Gastroesophageal sphincter (tissue), 4 donors: ENCODE measurements around the gene PUSL1. TPM values are rescaled to one million over a fixed set of nuclear protein-coding genes. Genes with fewer than 3 reads are reported as not detected.

Experiments
- ATAC-seq: fragments of 150-250 bp; one replicate; pipeline ENCODE4 v1.9.1; 2016; ENCODE audit warnings: mild to moderate bottlenecking, moderate library complexity
- H3K27ac ChIP-seq, 4 donors: fragments of 200-600 bp; sonication (generic) in 3 of 4; 1 replicate in 3 of 4; 2 replicates in 1 of 4; pipeline ENCODE4 v1.5.1; 2016 to 2019
- H3K27me3 ChIP-seq: fragments of 200-600 bp; sonication (generic); one replicate; pipeline ENCODE4 v1.5.1; 2019
- H3K36me3 ChIP-seq, 2 donors: fragments of 200-600 bp; sonication (generic); one replicate each; pipeline ENCODE4 v1.5.1; 2019; ENCODE audit warnings: control low read depth in 1 of 2
- H3K4me1 ChIP-seq, 3 donors: fragments of 200-600 bp; sonication (generic); 1 replicate in 2 of 3; 2 replicates in 1 of 3; pipeline ENCODE4 v1.5.1; 2016 to 2019; ENCODE audit warnings: control low read depth in 2 of 3
- H3K4me3 ChIP-seq, 2 donors: fragments of 200-600 bp; sonication (generic); one replicate each; pipeline ENCODE4 v1.5.1; 2019; ENCODE audit warnings: mild to moderate bottlenecking in 1 of 2, moderate library complexity in 1 of 2
- H3K9me3 ChIP-seq, 3 donors: fragments of 200-600 bp; sonication (generic); one replicate each; pipeline ENCODE4 v1.5.1; 2017 to 2019; ENCODE audit warnings: control low read depth in 2 of 3
- CTCF ChIP-seq, 4 experiments: fragments of 200-600 bp in 2 of 4; fragments of 450-650 bp in 2 of 4; sonication (generic) in 1 of 4; IDR thresholded peaks; one replicate each; pipeline ENCODE4 v1.5.1; 2017 to 2019; ENCODE audit warnings: antibody characterized with exemption in 4 of 4, mild to moderate bottlenecking in 2 of 4, moderate library complexity in 2 of 4
- EP300 ChIP-seq: sonication (generic); formaldehyde crosslinking; IDR thresholded peaks from one replicate; pipeline ENCODE4 v1.6.1; 2017; ENCODE audit warnings: antibody characterized with exemption, mild to moderate bottlenecking
- POLR2A ChIP-seq, 2 donors: fragments of 450-650 bp; IDR thresholded peaks; one replicate each; pipeline ENCODE4 v1.6.1; 2017; ENCODE audit warnings: antibody characterized with exemption in 2 of 2, mild to moderate bottlenecking in 2 of 2, moderate library complexity in 1 of 2
- POLR2AphosphoS5 ChIP-seq: sonication (generic); formaldehyde crosslinking; IDR thresholded peaks from one replicate; pipeline ENCODE4 v1.6.1; 2017; ENCODE audit warnings: antibody characterized with exemption
- WGBS, 2 donors: methylation state at CpG; one replicate each; pipeline ENCODE4 v1.1.5; 2018; ENCODE audit warnings: low coverage in 1 of 2; 5-methylcytosine and 5-hydroxymethylcytosine counted together
- total RNA-seq, 4 donors: library from RNA; depleted of rRNA; stranded (reverse); fragments of >200 nt; gene quantifications; one replicate each; pipeline ENCODE4 v1.1.0, GENCODE V29; 2016

The PUSL1 gene
- total RNA-seq, 4 donors from 2014 or later = 12.5 to 24.2 (median 19.4) TPM

- no peak overlapping the region for H3K4me3 ChIP-seq
- H3K27me3 ChIP-seq = no peaks in the 10 kb centered on the region
- no peak for ATAC-seq
- H3K9me3 ChIP-seq = no peaks in the 10 kb centered on the region
- H3K27ac ChIP-seq = no peak overlapping the region
- peaks cover 0 to 73% of the 10 kb centered on the region in 2 donors for H3K36me3 ChIP-seq
- 100% methylated on average over 2 of the region's 31 CpGs; no CpG with 5 or more reads in 1 of the 2 donors for WGBS, 2 donors
- H3K4me1 ChIP-seq = peaks cover 0 to 1% (median 0%) of the 10 kb centered on the region in 3 donors
- TF ChIP-seq POLR2A (IDR thresholded peaks at IDR 0.05) = no peak
- no peak for TF ChIP-seq EP300
- TF ChIP-seq POLR2AphosphoS5 = no peak
- TF ChIP-seq CTCF (IDR thresholded peaks at IDR 0.05) = no peak
Measured at GRCh38 chr1:1297802-1298424, 10.5 kb upstream of the PUSL1 start.

- H3K27ac ChIP-seq = no peak overlapping the region
- WGBS, 2 donors = no CpG with 5 or more reads among the region's 30 CpGs
- H3K9me3 ChIP-seq = no peaks in the 10 kb centered on the region
- peaks cover 0 to 13% (median 7%) of the 10 kb centered on the region in 3 donors for H3K4me1 ChIP-seq
- no peak for TF ChIP-seq CTCF (IDR thresholded peaks at IDR 0.05)
- TF ChIP-seq POLR2AphosphoS5 = no peak
- no peak for TF ChIP-seq POLR2A (IDR thresholded peaks at IDR 0.05)
- TF ChIP-seq EP300 = no peak
- H3K27me3 ChIP-seq = no peaks in the 10 kb centered on the region
- ATAC-seq = no peak
- peaks cover 0 to 62% of the 10 kb centered on the region in 2 donors for H3K36me3 ChIP-seq
- H3K4me3 ChIP-seq = no peak overlapping the region
Measured at GRCh38 chr1:1298861-1299685, 9.3 kb upstream of the PUSL1 start.

DNA sequence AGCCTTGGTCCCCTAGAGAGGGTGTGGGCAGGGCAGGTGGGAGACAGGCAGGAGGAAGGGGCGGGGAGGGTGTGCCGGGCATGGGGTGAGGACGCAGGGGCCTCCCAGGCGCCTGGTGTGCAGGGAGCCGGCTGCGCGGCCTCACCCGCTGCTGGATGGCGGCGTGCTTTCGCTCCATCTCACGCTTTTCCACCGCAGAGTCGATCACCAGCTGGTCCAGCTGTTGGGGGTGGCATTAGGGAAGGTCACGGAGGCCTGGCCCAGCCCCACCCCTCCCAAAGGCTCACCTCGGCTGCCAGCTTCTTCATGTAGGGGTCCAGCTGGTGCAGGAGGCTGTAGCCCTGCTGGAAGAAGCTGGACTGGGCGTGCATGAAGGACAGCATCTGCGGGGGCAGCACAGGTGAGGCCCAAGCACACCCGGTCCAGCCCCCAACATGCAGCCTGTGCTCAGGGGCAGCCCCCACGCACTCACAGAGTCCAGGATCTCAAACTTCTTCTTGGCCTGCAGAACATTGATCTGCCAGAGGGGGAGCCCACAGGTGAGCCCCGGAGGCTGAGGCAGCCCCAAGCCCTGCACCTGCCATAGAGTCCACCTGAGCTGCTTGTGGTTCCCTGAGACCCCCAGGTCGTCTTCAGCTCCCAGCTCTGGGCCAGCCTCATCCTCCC is 8.6 kb upstream of the PUSL1 start:
- ATAC-seq = no peak
- Histone ChIP-seq H3K27ac (no peak overlapping the region), H3K36me3 (peaks cover 0 to 54% of the 10 kb centered on the region in 2 donors), H3K4me3 (no peak overlapping the region), H3K9me3 (no peaks in the 10 kb centered on the region), H3K4me1 (peaks cover 0 to 20% (median 15%) of the 10 kb centered on the region in 3 donors), H3K27me3 (no peaks in the 10 kb centered on the region)
- WGBS, 2 donors = no CpG with 5 or more reads among the region's 22 CpGs
- TF ChIP-seq EP300 (no peak), CTCF (IDR thresholded peaks at IDR 0.05) (no peak), POLR2A (IDR thresholded peaks at IDR 0.05) (no peak), POLR2AphosphoS5 (no peak)

- WGBS, 2 donors = 70% methylated on average over 2 of the region's 12 CpGs; no CpG with 5 or more reads in 1 of the 2 donors
- H3K27ac ChIP-seq = no peak overlapping the region
- peaks cover 0 to 25% (median 20%) of the 10 kb centered on the region in 3 donors for H3K4me1 ChIP-seq
- ATAC-seq = no peak
- H3K36me3 ChIP-seq = peaks cover 0 to 49% of the 10 kb centered on the region in 2 donors
- H3K27me3 ChIP-seq = no peaks in the 10 kb centered on the region
- no peak overlapping the region for H3K4me3 ChIP-seq
- no peaks in the 10 kb centered on the region for H3K9me3 ChIP-seq
- TF ChIP-seq CTCF (IDR thresholded peaks at IDR 0.05) (no peak), EP300 (no peak), POLR2A (IDR thresholded peaks at IDR 0.05) (no peak), POLR2AphosphoS5 (no peak)
Measured at GRCh38 chr1:1300352-1300739, 8.1 kb upstream of the PUSL1 start.
